ENCODE results near the gene RITA1.
A peak's percentile ranks its signal among the peaks of the same experiment; 100 is the strongest.

RITA1 gene

DNA sequence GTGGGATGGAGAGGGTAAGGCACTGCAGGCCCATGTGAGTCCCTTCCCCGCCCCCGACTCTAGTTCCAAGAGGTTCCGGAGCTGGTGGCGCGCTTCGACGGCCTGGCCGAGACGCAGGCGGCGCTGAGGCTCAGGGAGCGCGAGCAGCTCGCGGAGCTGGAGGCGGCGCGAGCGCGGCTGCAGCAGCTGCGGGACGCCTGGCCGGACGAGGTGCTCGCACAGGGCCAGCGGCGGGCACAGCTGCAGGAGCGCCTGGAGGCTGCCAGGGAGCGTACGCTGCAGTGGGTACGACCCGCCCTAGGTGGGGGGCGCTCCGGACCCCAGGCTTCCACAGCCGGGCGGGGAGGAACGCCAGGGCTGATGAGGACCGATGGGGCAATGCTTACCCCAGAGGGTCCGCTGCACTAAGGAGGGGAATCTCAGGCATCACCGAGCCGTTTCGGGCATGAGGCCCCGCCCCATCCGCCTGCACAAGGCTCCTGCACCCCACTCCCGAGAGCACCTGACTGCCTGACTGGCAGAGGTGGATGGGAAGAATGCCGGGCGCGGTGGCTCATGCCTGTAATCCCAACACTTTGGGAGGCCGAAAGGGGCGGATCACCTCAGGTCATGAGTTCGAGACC, 31.1 kb upstream of the RITA1 start:
- no peak for DNase-seq

DNA sequence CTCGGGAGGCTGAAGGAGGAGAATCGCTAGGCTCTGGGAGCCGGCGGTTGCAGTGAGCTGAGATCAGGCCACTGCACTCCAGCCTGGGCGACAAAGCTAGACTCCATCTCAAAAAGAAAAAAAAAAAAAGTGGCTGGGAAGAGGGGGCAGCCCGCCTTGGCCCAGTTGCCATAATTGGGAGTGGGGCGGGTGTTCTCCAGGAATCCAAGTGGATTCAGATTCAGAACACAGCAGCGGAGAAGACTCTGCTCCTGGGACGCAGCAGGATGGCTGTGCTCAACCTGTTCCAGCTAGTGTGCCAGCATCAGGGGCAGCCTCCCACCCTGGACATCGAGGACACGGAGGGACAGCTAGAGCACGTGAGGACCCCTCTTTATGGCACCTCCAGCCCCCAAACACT, 30.5 kb upstream of the RITA1 start:
- no peak for DNase-seq

DNA sequence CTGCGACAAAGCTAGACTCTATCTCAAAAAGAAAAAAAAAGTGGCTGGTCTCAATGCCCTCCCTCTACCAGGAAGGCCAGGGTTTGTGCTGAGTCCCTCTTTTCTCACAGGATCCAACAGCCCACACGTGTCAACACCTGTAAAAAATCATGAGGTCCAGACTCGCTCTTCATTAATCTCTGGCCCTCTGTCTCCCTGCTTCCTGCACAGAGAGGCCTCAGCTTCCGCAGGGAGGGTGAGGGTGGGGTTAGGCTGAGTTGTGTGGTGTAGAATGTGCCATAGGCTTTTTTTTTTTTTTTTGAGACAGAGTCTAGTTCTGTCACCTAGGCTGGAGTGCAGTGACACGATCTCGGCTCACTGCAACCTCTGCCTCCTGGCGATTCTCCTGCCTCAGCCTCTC, 29.9 kb upstream of the RITA1 start:
- DNase-seq, result no peak

DNA sequence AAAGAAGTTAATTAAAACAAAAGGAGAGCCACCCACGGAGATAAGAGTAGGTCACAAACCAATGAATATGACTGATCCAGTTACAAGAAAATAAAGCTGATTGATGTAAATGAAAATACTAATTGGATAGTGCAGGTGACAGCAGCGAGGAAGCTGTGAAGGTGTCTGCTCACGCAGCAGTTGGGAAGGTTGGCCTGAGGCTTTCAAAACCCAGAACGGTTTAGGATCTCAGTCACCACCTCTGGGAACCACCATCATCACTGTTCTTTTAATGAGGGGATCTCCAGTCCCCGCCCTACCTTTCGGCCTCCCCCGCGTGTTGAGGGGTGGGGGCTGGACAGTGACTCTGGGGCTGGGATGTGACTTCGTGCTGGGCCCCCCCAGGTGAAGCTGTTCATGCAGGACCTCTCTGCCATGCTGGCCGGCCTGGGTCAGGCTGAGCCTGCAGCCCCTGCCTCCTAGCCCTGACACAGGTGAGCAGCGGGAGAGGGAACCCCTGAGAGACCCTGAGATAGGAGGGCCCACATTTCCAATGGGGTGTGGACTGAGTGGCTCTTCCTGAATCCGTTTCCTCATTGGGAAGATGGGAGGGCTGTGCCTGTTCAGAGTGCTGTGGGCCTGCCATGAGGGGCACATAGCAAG, 28.2 kb upstream of the RITA1 start:
- DNase-seq, result no peak

DNA sequence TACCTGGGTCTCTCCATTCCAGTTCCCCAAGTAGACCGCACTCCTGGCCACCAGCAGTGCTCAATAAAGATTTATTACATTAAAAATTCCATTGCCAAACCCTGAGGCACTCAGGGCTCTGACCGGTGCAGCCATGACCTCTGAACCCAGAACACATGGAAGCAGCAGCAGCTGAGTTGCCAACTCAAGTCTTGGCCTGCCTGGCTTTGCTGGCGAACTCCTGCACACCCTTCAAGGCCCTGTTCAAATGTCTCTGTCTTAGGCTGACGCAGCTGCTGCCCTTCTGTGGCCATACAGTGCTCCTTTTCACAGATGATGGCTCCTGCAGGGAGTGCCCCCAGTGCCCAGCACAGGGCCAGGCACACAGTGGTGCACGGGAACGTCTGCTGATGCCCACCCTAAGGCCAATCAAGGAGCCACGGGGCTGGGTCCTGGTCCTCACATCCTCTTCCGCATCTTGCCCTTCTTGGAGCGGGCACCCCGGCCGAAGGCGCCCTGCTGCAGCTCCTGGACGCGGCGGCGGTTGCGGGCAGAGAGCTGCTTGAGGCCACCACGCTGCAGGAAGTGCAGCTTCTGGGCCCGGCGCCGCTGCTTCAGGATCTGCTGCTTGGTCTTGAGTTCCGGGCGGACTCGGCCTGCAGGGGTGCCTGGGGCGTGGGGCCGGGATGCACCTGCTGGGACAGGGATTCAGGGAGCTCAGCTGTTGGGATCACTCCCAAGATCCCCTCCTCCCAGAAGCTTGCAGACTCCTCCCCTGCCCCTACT, 26.9 kb upstream of the RITA1 start:
- no peak for DNase-seq

DNA sequence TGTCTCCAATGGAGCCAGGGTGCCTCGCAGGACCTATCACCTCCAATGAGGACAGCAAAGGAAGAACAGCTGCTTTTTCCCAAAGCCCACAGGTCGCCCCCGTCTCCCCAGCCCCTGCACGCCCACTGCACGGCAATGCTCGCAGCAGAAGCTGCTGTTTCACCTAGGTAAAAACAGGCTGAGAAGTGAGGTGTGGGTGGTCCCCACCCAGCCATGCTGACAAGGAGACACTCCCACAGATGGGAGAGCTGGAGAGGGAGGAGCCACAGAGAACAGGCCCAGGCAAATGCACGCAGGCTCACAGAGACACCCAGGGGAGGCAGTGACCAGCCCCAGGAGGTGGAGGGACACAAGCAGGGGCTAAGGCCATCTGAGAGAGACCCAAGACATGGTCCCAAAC, 25.6 kb upstream of the RITA1 start:
- DNase-seq, result no peak

DNA sequence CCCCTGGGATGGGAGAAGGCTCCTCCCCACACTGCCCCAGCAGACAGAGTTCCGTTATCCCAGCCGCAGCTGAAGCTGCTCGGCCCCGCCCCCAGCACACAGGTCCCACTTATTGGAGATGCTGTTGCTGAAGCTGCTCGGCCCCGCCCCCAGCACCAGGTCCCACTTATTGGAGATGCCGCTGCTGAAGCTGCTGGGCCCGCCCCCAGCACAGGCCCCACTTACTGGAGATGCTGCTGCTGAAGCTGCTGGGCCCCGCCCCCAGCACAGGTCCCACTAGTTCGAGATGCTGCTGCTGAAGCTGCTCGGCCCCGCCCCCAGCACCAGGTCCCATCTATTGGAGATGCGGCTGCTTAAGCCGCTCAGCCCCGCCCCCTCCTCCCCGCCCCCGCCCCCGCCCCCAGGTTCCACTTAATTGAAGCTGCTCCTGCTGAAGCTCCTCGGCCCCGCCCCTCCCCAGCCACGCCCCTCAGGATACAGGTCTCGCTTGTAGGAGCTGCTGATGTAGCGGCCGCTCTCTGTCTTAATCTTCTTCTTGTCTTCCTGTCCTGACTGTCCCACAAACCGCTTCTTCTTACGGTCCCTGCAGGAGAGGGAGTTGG, 24.0 kb upstream of the RITA1 start:
- no peak for DNase-seq

DNA sequence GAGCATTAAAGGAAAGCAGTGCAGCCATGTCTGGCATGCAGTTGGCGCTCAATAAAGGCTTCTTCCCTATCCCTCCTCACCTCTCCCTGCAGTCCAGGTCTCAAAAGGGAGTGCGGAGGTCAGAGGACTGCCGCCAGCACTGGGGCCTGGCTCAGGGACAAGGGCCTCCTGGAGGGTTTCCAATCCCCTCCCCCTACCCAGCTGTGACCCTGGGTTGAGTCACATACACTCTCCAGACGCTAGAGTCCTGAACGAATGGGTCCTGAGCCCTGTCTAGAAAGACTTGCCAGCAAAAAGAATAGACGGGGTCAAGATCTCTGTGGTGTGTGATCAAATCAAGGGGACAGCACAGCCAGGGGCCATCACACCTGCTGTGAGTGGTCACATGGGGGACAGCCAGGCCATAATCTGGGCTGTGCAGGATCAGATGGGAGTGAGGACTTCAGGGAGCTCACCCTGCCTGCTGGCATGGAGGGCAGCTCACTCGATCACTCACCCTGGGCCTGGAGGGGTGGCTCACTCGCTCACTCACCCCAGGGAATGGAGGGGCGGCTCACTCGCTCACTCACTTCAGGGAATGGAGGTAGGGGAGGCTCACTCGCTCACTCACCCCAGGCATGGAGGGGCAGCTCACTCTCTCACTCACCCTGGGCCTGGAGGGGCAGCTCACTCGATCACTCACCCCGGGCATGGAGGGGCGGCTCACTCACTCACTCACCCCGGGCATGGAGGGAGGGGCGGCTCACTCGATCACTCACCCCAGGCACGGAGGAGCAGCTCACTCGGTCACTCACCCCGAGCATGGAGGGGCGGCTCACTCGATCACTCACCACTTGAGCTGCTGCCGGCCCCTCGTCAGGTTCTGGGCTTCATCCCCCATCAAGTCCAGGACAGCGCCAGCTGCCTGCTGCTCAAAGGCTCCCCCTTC, 23.2 kb upstream of the RITA1 start:
- DNase-seq, result no peak

DNA sequence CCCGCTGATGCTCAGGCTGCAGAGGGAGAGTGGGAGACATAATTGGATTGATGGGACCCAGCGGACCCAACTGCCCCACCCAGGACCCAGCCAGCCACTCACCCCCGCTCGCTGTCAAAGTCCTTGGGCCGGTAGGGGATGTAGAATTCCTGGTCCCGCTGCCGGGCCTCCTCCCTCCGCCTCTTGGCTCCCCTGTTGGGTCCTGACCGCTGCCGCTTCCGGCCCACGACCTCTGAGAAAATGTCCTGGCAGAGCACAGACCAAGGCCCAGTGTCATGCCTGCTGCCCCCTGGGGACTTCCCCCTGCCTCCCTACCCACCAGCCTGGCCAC, 22.5 kb upstream of the RITA1 start:
- no peak for DNase-seq

DNA sequence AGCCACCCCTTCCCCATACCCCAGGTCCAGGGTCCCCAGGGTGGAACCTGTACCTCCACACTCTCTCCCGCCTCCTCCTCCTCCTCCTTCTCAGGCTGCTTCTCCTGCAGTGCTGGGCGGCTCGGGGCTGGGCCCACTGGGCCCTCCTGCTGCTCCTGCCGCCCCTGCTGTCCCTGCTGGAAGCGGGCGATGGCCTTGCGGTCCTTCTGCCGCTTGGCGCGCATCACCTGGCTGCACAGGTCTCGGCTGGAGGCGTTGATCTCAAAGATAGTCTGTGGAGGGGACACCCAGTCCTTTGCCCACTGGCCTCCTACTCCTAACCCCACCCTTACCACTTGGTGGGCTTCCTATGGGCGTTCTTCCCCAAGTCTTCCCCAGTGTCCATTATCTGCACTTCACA, 21.5 kb upstream of the RITA1 start:
- no peak for DNase-seq

DNA sequence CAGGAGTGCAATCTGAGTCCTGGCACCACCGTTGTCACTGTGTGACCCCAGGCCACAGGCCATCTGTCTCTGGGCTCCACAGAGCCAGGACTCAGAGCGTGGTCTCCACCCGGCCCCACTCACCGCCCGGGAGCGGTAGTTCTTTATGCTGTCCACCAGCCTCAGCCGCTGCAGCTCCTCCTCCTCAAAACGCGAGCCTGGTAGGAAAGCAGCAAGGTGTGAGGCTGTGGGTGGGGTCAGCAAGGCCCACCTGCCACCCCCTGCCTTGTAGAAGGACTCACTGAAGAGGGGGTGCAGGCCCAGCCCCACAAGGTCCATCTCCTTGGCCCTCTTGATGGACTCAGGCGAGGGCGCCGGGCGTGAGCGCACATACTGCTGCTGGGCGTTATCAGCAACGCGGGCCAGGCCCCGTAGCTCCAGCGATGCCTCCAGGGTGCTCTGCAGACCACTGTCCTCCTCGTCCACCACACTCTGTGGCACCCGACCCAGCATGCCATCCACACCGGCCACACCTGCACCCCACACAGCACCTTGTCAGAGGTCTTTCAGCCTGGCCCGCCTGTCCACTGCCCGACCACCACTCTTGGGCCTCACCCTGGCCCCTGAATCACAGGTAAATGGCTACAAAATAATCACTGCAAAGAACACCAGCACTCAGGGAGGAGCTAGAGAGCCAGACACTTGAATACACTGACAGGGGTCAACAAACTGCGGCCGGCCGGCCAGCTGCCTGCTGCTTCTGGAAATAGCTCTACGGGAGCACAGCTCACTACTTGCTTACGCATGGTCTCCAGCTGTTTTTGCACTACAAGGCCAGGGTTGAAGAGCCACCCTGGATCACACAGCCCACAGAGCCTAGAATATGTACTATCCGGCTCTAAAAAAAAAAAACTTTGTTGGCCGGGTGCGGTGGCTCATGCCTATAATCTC, 19.7 kb upstream of the RITA1 start:
- no peak for DNase-seq

DNA sequence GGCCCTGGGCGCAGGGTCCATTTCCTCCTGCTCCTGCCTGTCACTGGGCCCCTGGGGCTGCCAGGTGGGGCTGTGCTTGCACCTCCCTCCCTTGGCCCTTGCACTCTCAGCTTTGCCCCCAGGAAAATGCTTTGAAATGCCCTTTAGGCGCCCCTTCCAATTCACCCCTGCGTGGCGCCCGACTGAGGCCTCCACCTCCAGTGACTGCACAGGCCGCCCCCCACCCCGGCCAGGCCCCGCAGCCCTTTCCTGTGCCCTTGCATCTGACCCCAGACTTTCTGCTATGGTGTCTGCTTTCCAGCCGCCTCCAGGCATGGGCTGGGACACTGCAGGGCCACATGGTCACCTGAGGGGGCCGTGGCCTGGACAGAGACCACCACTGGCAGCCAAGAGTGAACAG, 17.7 kb upstream of the RITA1 start:
- DNase-seq, result no peak

DNA sequence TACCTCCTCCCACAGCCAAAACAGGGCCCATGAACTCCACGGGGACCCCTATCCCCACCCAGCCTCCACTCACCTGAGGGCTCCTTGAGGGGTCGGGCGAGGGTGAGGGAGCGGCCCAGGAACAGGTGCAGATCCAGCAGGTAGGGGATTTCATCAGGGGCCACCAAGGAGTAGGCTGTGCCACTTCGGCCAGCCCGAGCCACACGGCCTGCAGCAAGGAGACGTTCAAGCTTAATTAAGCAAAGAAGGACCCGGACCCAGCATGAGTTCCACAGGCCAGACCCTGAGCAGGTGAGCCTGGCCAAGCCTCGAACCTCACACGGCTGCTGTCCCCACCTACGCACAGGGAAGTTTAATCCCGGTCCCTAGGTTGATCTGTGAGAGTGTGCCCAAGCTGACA, 15.8 kb upstream of the RITA1 start:
- no peak for DNase-seq

DNA sequence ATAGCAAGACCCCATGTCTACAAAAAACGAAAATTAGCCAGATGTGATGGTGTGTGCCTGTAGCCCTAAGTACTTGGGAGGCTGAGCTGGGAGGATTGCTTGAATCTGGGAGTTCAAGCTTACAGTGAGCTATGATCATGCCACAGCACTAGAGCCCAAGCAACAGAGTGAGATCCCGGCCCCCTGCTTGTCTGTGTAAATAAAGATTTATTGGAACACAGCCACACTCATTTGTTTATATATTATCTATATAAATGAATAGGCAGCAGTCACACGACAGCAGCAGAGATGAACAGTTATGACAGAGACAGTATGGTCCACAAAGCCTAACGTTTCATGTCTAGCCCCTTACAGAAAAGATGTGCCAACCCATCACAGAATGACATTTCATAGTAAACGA, 15.1 kb upstream of the RITA1 start:
- DNase-seq, result no peak

DNA sequence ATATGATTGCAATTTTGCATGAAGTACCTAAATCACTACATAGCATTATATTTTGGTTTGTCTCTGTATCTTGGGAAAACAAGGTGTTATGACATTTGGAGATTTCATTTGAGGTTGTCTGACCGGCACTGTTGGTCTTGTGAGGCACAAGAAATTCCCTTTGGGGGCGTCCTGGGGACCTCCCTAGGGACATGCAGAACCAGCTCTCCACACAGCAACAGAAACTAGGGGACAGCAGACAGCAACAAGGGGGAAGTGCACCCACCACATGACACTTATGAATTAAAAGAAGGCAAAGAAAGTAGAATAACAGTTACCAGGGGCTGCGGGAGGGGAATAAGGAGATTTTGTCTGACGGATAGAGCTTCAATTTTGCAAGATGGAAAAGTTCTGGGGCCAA, 14.6 kb upstream of the RITA1 start:
- no peak for DNase-seq

DNA sequence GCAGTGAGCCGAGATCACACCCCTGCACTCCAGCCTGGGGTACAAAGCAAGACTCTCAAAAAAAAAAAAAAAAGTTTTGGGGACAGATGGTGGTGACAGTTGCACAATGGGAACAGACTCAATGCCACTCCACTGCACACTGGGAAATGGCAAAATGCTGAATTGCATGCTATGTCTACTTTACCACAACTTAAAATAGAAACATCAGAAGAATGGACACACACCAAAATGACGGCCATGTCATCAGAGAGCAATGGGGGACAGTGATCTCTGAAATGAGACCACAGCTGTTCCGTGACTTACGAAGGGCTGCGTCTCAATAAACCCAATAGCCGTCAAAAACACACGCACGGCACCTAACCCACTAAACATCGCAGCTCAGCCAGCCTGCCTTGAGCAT, 14.0 kb upstream of the RITA1 start:
- DNase-seq, result no peak

DNA sequence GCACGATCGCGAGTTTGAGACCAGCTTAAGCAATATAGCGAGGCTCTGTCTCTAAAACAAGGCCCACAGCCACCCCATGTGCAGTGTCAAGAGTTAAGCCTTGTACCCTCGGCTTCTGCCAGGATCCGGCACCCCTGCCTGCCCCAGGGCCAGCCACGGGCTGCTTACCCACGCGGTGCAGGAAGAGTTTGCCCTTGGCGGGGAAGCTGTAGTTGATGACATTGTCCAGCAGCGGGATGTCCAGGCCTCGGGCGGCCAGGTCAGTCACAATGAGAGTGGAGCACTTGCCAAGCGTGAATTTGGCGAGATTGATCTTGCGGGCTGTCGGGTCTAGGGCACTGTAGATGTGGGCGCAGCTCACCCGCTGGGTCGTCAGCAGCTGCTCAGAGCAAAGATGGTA, 13.3 kb upstream of the RITA1 start:
- no peak for DNase-seq

DNA sequence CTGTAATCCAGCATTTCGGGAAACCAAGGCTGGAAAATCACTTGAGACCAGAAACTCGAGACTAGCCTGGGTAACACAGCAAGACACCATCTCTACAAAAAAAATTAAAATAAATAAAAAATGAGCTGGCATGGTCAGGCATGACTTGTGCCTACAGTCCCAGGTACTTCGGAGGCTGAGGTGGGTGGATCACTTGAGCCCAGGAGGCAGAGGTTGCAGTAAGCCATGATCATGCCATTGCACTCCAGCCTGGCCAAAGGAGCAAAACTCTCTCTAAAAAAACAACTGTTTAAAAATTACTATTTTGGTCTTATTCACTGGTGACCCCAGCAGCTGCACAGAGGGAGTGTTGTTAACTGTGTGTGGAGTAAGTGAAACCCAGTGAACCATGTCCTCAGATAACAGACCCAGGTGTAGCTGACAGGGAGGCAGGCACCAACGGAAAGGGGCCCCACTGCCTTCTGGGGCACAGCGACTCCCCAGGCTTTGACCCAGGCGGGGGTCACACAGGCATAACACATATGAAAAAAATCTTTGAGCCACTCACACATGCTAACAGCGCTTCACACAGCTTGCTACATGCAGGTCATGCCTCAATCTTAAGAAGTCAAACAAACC, 12.3 kb upstream of the RITA1 start:
- no peak for DNase-seq

DNA sequence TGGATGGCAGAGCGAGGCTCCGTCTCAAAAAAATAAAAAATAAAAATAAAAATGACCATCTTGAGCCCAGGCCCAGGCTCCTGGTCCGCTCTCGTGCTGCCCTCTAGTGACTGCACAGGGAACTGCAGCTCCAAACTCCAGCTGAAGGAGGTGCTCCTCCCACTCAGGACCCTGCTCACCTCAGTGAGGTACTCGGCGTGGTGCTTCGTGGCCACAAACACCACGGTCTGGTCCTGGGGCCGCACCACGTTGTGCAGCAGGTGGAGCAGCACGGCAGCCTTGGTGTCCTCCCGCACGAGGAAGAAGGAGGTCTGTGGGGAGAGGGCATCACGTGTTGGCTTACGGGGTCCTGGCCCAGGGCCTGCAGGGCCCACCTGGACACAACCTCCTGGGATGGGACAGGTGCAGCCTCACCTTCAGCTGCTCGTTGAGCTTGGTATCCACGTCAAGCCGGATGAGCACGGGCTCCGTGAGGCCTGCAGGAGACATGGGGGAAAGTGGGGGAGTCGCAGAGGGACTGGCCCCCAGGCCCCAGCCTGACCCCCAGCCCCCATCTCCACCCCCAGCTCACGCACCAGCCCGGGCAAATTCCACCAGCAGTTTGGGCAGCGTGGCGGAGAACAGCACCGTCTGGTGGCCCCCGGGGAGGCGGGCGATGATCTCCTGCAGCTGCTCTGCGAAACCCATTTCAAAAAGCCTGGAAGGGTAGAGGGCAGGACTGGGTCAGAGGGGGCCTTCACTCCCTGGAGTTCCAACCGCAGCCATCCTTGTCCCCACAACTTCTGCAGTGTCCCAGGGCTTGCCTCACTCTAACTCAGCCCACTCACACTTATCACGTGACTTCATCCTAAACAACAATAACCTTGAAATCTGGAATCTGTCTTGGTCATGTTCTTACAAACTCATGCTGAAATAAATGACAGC, 10.8 kb upstream of the RITA1 start:
- DNase-seq, result peak in 11 of 14 donors; percentile 4 to 59 (median 30)

DNA sequence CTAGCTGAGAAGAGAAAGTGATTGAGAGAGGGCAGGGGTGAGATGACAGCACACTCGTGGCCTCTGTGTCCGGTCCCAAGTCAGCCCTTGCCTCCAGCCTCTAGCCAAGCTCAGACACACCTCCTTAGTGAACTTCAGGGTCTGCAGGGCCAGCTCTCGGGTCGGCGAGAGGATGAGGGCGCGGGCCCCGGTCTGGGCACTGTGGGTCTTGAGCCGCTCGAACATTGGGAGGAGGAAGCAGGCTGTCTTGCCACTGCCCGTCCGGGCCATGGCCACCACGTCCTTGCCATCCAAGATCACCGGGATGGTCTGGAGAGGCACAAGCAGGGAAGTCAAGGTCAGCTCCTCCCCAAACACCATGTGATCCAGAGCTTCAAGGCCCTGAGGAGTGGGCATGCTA, 6.5 kb upstream of the RITA1 start:
- DNase-seq, result no peak

Data from C1 segment of cervical spinal cord (tissue), 14 donors.